ENCODE data around the gene CD24.
"Not testable (repeated sequence)": the region's sequence is repeated elsewhere in the genome, so short reads cannot be mapped to it uniquely, and the experiment has no call there.

The CD24 gene

DNA sequence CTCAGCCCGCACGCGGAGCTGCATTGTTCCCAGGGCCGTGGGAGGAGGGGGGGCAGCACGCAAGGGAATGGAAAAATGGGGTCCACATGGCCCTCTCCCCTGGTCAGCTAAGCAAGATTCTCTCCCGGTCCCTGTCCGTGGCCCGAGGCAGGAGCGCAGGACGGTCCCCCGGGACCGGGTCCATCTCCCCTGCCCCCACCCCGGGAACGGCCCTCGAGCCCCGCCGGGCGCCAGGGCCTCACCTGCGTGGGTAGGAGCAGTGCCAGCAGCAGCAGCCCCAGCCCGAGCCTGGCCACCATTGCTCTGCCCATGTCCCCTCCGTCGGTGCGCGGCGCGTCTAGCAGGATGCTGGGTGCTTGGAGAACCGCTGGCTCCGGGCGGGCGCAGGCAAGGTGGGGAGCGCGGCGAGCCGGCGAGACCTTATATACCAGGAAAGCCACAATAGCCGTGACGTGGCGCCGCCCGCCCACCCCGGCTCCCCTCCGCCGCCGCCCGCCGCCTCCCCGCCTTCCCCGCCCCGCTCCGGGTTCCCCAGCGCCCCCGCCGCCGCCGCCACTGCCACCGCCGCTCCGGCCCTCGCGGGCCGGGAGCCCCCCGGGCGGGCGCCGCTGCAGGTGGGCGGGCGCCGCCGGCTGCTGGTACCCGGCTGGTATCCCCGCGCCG lies at the start of gene CD24:
Gene CD24, minus strand, starts transcription at position 394 of the 663 bp plus-strand sequence. Its CDS starts 83 bp downstream, at position 311.
- DNase-seq, result peak; percentile 43

DNA sequence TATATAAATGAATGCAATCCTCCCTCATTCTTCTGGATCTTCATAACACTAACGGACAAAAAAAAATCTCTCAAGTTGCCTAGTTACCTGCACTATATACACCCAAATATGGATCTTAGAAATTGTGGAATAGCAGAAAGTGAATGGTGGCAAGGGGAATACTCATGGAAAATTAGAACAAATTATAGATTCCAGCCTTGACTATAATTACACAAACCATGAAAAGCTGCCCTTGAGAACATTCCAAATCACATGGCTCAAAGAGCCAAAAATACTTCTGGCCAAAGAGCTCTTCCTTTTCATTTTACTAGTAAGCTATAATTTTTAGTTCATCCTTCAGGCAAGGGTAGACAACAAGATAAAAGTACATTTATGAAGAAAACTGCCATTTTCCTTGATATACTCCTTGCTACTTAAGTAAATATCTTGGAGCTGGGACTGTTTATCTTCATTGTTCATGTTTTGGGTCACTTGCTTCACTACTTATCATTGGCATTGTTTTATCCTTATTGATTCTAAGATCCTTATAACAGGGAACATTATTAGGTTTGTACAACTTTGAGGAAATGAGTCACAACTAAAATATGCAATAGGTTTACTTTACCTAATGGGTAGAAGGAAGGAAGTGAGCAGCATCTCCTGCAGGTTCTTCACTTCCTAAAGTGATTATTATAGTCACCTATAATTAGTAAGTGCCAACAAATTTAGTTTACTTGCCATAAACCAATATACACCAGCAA lies 47.1 kb upstream of the CD24 start:
- no peak for DNase-seq

DNA sequence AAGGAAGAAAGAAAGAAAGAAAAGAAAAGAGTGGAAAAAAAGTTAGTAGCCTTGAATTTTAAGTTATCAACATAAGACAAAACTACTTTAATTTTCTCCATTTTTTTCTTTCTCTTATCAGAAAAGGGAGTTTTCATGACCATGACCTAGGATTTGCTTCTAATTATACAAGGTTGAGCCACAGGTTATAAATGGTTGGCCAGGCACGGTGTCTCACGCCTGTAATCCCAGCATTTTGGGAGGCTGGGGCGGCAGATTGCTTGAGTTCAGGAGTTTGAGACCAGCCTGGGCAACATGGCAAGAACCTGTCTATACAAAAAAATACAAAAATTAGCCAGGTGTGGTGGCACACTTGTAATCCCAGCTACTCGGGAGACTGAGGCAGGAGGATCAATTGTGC lies 45.7 kb upstream of the CD24 start:
- no peak for DNase-seq

GRCh38 chr6:107019628-107020027 lies 45.1 kb upstream of the CD24 start:
- not testable (repeated sequence) for DNase-seq

DNA sequence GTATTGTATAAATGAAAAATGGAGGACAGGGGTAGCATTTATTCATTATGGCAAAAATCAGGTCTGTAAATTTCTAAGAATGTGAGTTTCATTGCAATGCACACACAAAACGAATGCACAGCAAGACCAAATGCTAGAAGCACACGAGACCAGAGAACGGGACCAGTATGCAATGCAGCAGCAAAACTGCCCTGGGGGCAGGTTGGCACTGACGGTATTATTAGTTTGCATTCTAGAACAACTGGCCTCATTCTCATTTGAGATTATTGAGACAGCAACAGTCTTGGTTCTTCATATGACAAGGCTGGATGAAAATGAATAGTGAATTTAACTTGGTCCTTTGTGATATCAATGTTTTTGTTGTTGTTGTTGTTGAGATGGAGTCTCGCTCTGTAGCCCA lies 44.5 kb upstream of the CD24 start:
- DNase-seq, result no peak

- DNase-seq, result no peak
Observed at GRCh38 chr6:107009499-107009898, 35.0 kb upstream of the CD24 start.

GRCh38 chr6:106997392-106998158 lies 23.0 kb upstream of the CD24 start:
- peak; percentile 79 for DNase-seq

GRCh38 chr6:106995640-106996039 lies 21.1 kb upstream of the CD24 start:
- no peak for DNase-seq

- not testable (repeated sequence) for DNase-seq
Observed at GRCh38 chr6:106989737-106990136, 15.2 kb upstream of the CD24 start.

- DNase-seq, result no peak
Observed at GRCh38 chr6:106988664-106989063, 14.1 kb upstream of the CD24 start.

DNA sequence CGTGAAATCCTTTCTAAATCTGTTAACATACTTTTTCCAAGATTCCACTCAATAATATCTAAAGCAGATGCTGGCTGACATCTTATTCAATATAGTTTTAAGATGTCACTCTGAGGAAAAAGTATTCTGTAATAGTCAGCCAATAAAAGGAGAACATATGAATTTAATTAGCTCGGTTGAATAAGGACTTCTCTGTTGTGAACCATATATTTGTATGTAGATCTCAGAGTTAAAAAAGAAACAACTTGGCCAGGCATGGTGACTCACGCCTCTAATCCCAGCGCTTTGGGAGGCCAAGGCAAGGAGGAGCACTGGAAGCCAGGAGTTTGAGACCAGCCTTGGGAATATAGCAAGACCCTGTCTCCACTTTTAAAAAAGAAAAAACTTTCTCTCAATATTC lies 7.4 kb upstream of the CD24 start:
- DNase-seq, result no peak

DNA sequence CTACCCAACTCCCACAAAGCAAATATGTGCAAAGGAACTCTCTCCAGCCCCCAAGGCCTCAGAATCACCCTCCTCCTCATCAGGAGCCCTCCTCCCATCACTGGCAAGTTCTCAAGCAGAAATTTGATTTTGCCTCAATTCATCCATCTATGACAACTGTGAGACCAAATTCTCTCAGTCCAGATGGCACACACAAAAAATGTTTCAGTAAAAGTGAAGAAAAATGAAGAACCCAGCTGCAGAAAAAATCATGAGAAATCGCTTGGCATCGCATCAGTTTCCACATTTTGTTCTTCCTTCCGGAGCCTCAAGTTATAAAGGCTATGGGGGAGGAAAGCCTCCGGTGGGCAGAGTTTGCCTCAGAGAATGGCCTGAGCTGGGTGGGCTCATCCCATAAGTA lies 6.4 kb upstream of the CD24 start:
- no peak for DNase-seq

DNA sequence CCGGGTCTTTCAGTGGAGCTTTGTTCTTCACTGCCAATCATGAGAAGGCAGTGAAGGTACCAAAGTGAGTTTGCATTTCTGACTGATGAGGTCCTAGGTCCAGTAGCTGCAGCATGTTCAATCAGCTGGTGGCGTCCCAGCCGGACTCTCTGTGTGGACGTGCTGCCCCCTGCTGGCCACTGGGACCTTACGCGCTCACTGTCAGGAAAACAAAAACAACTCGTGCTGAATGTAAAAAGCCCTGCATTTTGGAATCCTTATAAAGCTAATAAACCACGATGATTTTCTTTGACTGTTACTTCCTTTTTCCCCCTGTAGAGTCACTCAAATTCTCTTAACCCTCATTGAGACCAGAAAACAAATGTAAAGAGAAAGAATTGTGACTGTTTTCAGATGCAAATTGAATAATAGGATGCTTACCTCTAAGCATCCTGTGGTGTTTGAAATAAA lies 4.9 kb upstream of the CD24 start:
- DNase-seq, result peak; percentile 91

GRCh38 chr6:106977246-106977645 lies 2.7 kb upstream of the CD24 start:
- no peak for DNase-seq

GRCh38 chr6:106976270-106976669 lies 1.7 kb upstream of the CD24 start:
- DNase-seq, result no peak

DNA sequence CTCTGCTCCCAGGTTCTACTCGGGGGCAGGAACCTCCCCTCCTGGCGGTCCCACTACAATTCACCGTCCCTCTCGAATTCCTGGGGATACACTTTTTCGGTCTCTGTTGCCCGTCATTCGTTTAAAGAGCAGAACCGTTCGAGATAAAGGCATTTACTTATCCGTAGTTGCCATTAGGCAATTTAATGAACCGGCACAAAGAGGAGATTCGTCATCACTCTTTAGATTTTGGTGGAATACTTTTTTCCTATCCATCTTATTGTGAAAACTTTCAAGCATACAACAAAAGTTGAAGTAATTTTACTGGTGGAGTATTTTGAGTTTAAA lies 1.2 kb upstream of the CD24 start:
- DNase-seq, result no peak

DNA sequence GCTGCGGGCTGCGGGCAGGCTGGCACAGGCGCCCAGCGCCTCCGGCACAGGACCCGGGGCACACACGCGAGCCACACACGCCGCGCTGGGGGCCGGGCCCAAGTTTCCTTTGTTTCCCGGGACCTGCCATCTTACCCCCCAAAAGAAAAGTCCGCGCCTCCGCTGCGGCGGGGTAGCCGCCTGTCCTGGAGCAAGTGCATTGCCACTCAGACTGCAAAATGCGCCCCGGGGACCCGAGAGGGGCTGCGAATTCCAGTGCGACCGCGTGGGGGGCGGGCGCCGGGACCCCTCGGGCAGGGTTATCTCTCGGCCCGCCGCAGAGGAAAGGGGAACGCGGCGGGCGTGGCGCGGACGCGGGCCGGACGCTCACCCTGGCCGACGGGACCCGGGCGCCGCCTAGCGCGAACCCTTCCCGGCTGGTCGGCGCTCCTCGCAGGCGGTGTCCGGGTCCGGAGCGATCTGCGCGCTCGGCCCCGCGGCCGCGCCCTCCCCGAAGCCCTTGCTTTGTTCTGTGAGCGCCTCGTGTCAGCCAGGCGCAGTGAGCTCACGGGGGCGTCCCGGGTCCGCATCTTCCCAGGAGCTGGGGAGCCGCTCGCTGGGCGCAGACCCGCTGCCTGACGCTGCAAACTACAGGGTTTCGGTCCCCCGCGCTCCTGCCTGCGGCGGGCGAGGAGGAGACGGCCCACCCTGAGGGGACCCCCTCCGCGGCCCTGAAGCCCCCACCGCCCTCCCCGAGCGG lies 639 bp upstream of the CD24 start:
- DNase-seq, result peak; percentile 32

DNA sequence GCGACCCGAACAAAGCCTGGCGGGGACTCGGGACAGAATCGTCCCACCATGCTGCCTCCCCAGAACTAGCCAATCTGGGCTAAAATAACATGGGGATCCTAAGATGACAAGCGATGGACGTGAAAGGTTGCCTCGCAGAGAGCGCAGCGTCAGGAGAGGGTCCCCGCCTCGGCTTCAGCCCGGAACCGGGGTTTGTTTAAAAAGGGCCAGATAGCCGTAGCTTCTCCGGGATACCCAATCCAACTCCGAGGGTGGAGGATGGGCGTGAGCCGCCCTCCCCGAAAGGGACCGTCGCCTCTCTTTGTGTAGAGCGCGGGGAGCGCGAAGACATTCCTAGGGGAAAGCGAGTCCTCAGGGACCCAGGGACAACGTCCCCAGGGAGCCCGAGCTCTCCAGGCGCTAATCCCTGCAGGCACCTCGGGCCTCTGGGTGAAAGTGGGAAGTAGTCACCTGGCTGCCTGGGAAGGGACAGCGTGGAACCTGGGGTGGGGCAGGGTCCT lies 643 bp downstream of the CD24 start:
- DNase-seq, result no peak

- no peak for DNase-seq
Observed at GRCh38 chr6:106973018-106973835, 1.3 kb downstream of the CD24 start.

DNA sequence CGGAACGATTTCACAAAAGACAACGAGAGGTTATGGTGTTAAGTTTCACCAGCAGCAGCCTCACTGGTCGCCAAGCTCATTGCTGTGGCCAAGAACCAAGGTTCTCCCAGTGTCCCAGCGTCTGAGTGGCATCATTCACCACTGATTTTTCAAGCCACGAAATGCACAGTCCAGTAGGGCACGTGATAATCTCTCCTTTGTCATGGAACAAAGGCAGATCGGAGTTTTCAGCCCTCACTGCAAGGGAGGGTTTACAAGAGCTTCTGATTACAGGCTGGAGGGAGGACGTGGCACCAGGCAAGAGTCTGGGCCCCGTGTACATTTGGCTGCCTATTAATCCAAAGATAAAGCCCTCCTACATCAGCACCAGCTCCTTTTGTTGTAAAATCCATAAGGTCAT lies 2.0 kb downstream of the CD24 start:
- no peak for DNase-seq

- not testable (repeated sequence) for DNase-seq
Observed at GRCh38 chr6:106970769-106971168, 3.8 kb downstream of the CD24 start.

DNA sequence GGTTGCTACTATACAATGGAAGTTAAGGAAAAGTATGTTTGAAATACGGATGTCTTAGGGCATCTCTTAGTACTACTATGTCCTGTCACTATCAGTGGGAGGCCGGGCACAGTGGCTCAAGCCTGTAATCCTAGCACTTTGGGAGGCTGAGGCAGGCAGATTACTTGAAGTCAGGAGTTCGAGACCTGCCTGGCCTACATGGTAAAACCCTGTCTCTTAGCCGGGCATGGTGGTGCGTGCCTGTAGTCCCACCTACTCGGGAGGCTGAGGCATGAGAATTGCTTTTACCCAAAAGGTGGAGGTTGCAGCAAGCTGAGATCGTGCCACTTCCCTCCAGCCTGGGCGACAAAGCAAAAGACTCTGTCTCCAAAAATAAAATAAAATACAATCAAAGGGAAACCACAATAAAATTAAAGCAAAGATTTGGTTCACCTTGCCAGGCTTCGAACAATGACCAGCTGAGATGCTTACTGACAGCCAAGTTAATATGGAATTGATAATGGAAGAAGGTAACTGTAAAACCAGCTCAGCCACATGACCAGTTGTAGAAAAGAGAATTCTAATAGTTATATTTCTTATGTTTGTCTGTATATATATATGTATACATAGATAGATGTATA lies 6.5 kb downstream of the CD24 start:
- no peak for DNase-seq

All from stimulated activated CD8-positive, alpha-beta memory T cell treated with anti-CD3 and anti-CD28 coated beads, Interleukin-4, amount 100 ng/mL, for 48 hours (primary cell).